HEK293 (cell line): Measurements from ENCODE around the gene TAS1R1.

Experiments
- BCL6B ChIP-seq: fragments of 450-650 bp; formaldehyde crosslinking; IDR thresholded peaks from 2 replicates; pipeline ENCODE4 v1.5.1; 2017; ENCODE audit warnings: missing biosample characterization, missing genetic modification characterization
- GFI1B ChIP-seq: fragments of 450-650 bp; formaldehyde crosslinking; IDR thresholded peaks from 2 replicates; pipeline ENCODE4 v1.5.1; 2016; ENCODE audit warnings: missing biosample characterization, missing genetic modification characterization
- GLI4 ChIP-seq: fragments of 450-650 bp; formaldehyde crosslinking; IDR thresholded peaks from 2 replicates; pipeline ENCODE4 v1.5.1; 2016; ENCODE audit warnings: missing biosample characterization, missing genetic modification characterization
- MYNN ChIP-seq: fragments of 450-650 bp; formaldehyde crosslinking; IDR thresholded peaks from 2 replicates; pipeline ENCODE4 v1.5.1; 2016; ENCODE audit warnings: missing biosample characterization, missing genetic modification characterization, borderline replicate concordance
- RBAK ChIP-seq: fragments of 450-650 bp; formaldehyde crosslinking; IDR thresholded peaks from 2 replicates; pipeline ENCODE4 v1.5.1; 2016; ENCODE audit warnings: missing biosample characterization, missing genetic modification characterization
- YY2 ChIP-seq: fragments of 450-650 bp; formaldehyde crosslinking; IDR thresholded peaks from 2 replicates; pipeline ENCODE4 v1.5.1; 2016; ENCODE audit warnings: missing biosample characterization, missing genetic modification characterization
- ZBTB48 ChIP-seq: fragments of 450-650 bp; formaldehyde crosslinking; IDR thresholded peaks from 2 replicates; pipeline ENCODE4 v1.5.1; 2016; ENCODE audit warnings: missing biosample characterization, missing genetic modification characterization
- ZFP3 ChIP-seq: fragments of 450-650 bp; formaldehyde crosslinking; IDR thresholded peaks from 2 replicates; pipeline ENCODE4 v1.5.1; 2016; ENCODE audit warnings: low read depth, missing biosample characterization, missing genetic modification characterization
- ZFP41 ChIP-seq: fragments of 450-650 bp; formaldehyde crosslinking; IDR thresholded peaks from 2 replicates; pipeline ENCODE4 v1.5.1; 2016; ENCODE audit warnings: missing biosample characterization, missing genetic modification characterization, borderline replicate concordance
- ZNF132 ChIP-seq: fragments of 450-650 bp; formaldehyde crosslinking; IDR thresholded peaks from 2 replicates; pipeline ENCODE4 v1.5.1; 2017; ENCODE audit warnings: missing biosample characterization, missing genetic modification characterization, borderline replicate concordance
- ZNF16 ChIP-seq: fragments of 450-650 bp; formaldehyde crosslinking; IDR thresholded peaks from 2 replicates; pipeline ENCODE4 v1.5.1; 2016; ENCODE audit warnings: low read depth, missing biosample characterization, missing genetic modification characterization
- ZNF19 ChIP-seq: fragments of 450-650 bp; formaldehyde crosslinking; IDR thresholded peaks from 2 replicates; pipeline ENCODE4; 2016; ENCODE audit warnings: missing biosample characterization, missing genetic modification characterization, low read depth
- ZNF202 ChIP-seq: fragments of 450-650 bp; formaldehyde crosslinking; IDR thresholded peaks from 2 replicates; pipeline ENCODE4 v1.5.1; 2016; ENCODE audit warnings: missing biosample characterization, missing genetic modification characterization, borderline replicate concordance
- ZNF211 ChIP-seq: fragments of 450-650 bp; formaldehyde crosslinking; IDR thresholded peaks from 2 replicates; pipeline ENCODE4 v1.5.1; 2016; ENCODE audit warnings: low read depth, missing biosample characterization, missing genetic modification characterization
- ZNF223 ChIP-seq: fragments of 450-650 bp; formaldehyde crosslinking; IDR thresholded peaks from 2 replicates; pipeline ENCODE4 v1.5.1; 2016; ENCODE audit warnings: missing biosample characterization, missing genetic modification characterization
- ZNF24 ChIP-seq: fragments of 450-650 bp; formaldehyde crosslinking; IDR thresholded peaks from 2 replicates; pipeline ENCODE4 v1.5.1; 2016; ENCODE audit warnings: missing biosample characterization, missing genetic modification characterization
- ZNF324 ChIP-seq: fragments of 450-650 bp; formaldehyde crosslinking; IDR thresholded peaks from 2 replicates; pipeline ENCODE4 v1.5.1; 2016; ENCODE audit warnings: missing biosample characterization, missing genetic modification characterization
- ZNF335 ChIP-seq: fragments of 450-650 bp; formaldehyde crosslinking; conservative IDR thresholded peaks from 2 replicates; pipeline ENCODE4 v1.5.1; 2016; ENCODE audit warnings: missing biosample characterization, missing genetic modification characterization
- ZNF354C ChIP-seq: fragments of 450-650 bp; formaldehyde crosslinking; IDR thresholded peaks from 2 replicates; pipeline ENCODE4 v1.5.1; 2016; ENCODE audit warnings: missing biosample characterization, missing genetic modification characterization, low read depth, borderline replicate concordance
- ZNF423 ChIP-seq: fragments of 450-650 bp; formaldehyde crosslinking; IDR thresholded peaks from 2 replicates; pipeline ENCODE4 v1.5.1; 2016; ENCODE audit warnings: missing biosample characterization, missing genetic modification characterization
- ZNF48 ChIP-seq: fragments of 450-650 bp; formaldehyde crosslinking; IDR thresholded peaks from 2 replicates; pipeline ENCODE4 v1.5.1; 2016; ENCODE audit warnings: missing biosample characterization, missing genetic modification characterization
- ZNF529 ChIP-seq: fragments of 450-650 bp; formaldehyde crosslinking; IDR thresholded peaks from 2 replicates; pipeline ENCODE4 v1.5.1; 2017; ENCODE audit warnings: missing genetic modification characterization, missing biosample characterization; ENCODE audit not compliant: insufficient replicate concordance
- ZNF549 ChIP-seq: fragments of 450-650 bp; IDR thresholded peaks from 2 replicates; pipeline ENCODE4 v1.5.1; 2018; ENCODE audit warnings: missing biosample characterization, missing genetic modification characterization, mild to moderate bottlenecking, inconsistent platforms, moderate library complexity
- ZNF555 ChIP-seq: fragments of 450-650 bp; formaldehyde crosslinking; conservative IDR thresholded peaks from 2 replicates; pipeline ENCODE4 v1.5.1; 2017; ENCODE audit warnings: missing biosample characterization, mild to moderate bottlenecking, missing genetic modification characterization, inconsistent platforms
- ZNF629 ChIP-seq: fragments of 450-650 bp; formaldehyde crosslinking; IDR thresholded peaks from 2 replicates; pipeline ENCODE4 v1.5.1; 2017; ENCODE audit warnings: missing biosample characterization, missing genetic modification characterization
- ZNF704 ChIP-seq: fragments of 450-650 bp; formaldehyde crosslinking; IDR thresholded peaks from 2 replicates; pipeline ENCODE4 v1.5.1; 2016; ENCODE audit warnings: missing biosample characterization, missing genetic modification characterization
- ZNF707 ChIP-seq: fragments of 450-650 bp; formaldehyde crosslinking; IDR thresholded peaks from 2 replicates; pipeline ENCODE4 v1.5.1; 2016; ENCODE audit warnings: missing biosample characterization, missing genetic modification characterization
- ZNF747 ChIP-seq: fragments of 450-650 bp; formaldehyde crosslinking; IDR thresholded peaks from 2 replicates; pipeline ENCODE4 v1.5.1; 2016; ENCODE audit warnings: missing biosample characterization, missing genetic modification characterization
- ZNF776 ChIP-seq: fragments of 450-650 bp; formaldehyde crosslinking; IDR thresholded peaks from 2 replicates; pipeline ENCODE4 v1.5.0; 2017; ENCODE audit warnings: missing biosample characterization, missing genetic modification characterization, borderline replicate concordance
- ZNF843 ChIP-seq: fragments of 450-650 bp; formaldehyde crosslinking; IDR thresholded peaks from 2 replicates; pipeline ENCODE4 v1.5.1; 2016; ENCODE audit warnings: missing biosample characterization, missing genetic modification characterization
- TF ChIP-seq, protein P1 (sequence below): fragments of 450-650 bp; formaldehyde crosslinking; IDR thresholded peaks from 2 replicates; pipeline ENCODE4 v1.5.1; 2017; ENCODE audit warnings: missing biosample characterization, missing genetic modification characterization
- TF ChIP-seq, protein P2 (sequence below): fragments of 450-650 bp; formaldehyde crosslinking; IDR thresholded peaks from 2 replicates; pipeline ENCODE4 v1.5.1; 2016; ENCODE audit warnings: missing biosample characterization, missing genetic modification characterization, borderline replicate concordance

Gene TAS1R1

GRCh38 chr1:6581561-6582305 lies 26.6 kb downstream of the TAS1R1 start (continued):
- TF ChIP-seq BCL6B (tag by site-specific recombination) (no peak), ZNF132 (tag by site-specific recombination) (no peak), ZNF19 (no peak), ZNF555 (tag by site-specific recombination) (no peak), GLI4 (tag by site-specific recombination) (no peak), ZNF423 (tag by site-specific recombination) (no peak), ZNF776 (tag by site-specific recombination) (no peak), ZNF48 (tag by site-specific recombination) (no peak), ZNF629 (tag by site-specific recombination) (peak; percentile 65), ZNF211 (tag by site-specific recombination) (no peak), ZBTB48 (tag by site-specific recombination) (peak; percentile 56; the same call in 1 of the 2 replicates), MYNN (no peak), ZNF354C (tag by site-specific recombination) (no peak), ZNF529 (tag by site-specific recombination) (no peak), RBAK (tag by site-specific recombination) (no peak), ZNF202 (no peak), ZNF324 (no peak), GFI1B (tag by site-specific recombination) (no peak), ZFP41 (tag by site-specific recombination) (no peak), ZNF24 (tag by site-specific recombination) (no peak), ZNF223 (tag by site-specific recombination) (no peak), ZFP3 (no peak), ZNF747 (tag by site-specific recombination) (no peak), YY2 (no peak), ZNF843 (no peak), ZNF707 (tag by site-specific recombination) (no peak), ZNF704 (no peak), ZNF16 (no peak), ZNF335 (no peak), ZNF549 (no peak)
- TF ChIP-seq, protein P1, sequence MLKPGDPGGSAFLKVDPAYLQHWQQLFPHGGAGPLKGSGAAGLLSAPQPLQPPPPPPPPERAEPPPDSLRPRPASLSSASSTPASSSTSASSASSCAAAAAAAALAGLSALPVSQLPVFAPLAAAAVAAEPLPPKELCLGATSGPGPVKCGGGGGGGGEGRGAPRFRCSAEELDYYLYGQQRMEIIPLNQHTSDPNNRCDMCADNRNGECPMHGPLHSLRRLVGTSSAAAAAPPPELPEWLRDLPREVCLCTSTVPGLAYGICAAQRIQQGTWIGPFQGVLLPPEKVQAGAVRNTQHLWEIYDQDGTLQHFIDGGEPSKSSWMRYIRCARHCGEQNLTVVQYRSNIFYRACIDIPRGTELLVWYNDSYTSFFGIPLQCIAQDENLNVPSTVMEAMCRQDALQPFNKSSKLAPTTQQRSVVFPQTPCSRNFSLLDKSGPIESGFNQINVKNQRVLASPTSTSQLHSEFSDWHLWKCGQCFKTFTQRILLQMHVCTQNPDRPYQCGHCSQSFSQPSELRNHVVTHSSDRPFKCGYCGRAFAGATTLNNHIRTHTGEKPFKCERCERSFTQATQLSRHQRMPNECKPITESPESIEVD (tag by site-specific recombination): no peak
- TF ChIP-seq, protein P2, sequence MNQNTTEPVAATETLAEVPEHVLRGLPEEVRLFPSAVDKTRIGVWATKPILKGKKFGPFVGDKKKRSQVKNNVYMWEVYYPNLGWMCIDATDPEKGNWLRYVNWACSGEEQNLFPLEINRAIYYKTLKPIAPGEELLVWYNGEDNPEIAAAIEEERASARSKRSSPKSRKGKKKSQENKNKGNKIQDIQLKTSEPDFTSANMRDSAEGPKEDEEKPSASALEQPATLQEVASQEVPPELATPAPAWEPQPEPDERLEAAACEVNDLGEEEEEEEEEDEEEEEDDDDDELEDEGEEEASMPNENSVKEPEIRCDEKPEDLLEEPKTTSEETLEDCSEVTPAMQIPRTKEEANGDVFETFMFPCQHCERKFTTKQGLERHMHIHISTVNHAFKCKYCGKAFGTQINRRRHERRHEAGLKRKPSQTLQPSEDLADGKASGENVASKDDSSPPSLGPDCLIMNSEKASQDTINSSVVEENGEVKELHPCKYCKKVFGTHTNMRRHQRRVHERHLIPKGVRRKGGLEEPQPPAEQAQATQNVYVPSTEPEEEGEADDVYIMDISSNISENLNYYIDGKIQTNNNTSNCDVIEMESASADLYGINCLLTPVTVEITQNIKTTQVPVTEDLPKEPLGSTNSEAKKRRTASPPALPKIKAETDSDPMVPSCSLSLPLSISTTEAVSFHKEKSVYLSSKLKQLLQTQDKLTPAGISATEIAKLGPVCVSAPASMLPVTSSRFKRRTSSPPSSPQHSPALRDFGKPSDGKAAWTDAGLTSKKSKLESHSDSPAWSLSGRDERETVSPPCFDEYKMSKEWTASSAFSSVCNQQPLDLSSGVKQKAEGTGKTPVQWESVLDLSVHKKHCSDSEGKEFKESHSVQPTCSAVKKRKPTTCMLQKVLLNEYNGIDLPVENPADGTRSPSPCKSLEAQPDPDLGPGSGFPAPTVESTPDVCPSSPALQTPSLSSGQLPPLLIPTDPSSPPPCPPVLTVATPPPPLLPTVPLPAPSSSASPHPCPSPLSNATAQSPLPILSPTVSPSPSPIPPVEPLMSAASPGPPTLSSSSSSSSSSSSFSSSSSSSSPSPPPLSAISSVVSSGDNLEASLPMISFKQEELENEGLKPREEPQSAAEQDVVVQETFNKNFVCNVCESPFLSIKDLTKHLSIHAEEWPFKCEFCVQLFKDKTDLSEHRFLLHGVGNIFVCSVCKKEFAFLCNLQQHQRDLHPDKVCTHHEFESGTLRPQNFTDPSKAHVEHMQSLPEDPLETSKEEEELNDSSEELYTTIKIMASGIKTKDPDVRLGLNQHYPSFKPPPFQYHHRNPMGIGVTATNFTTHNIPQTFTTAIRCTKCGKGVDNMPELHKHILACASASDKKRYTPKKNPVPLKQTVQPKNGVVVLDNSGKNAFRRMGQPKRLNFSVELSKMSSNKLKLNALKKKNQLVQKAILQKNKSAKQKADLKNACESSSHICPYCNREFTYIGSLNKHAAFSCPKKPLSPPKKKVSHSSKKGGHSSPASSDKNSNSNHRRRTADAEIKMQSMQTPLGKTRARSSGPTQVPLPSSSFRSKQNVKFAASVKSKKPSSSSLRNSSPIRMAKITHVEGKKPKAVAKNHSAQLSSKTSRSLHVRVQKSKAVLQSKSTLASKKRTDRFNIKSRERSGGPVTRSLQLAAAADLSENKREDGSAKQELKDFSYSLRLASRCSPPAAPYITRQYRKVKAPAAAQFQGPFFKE: no peak
